Erythroblast (primary cell): Measurements from ENCODE around the gene TOR1A.

Source experiments
- GATA1 ChIP-seq: IDR thresholded peaks from 2 replicates; pipeline ENCODE4 v1.6.1; 2011; ENCODE audit warnings: low read depth, mild to moderate bottlenecking, control low read depth, low read length, moderate library complexity
- POLR2A ChIP-seq: IDR thresholded peaks from 2 replicates; pipeline ENCODE4 v1.6.1; 2011; ENCODE audit warnings: mild to moderate bottlenecking, low read length

- TF ChIP-seq POLR2A (no peak), GATA1 (no peak)
These were observed 45.9 kb upstream of the TOR1A start for GRCh38 chr9:129869585-129870501.
